ENCODE data around the gene STXBP2.
"Not testable (repeated sequence)": the region's sequence is repeated elsewhere in the genome, so short reads cannot be mapped to it uniquely, and the experiment has no call there.

The STXBP2 gene

DNA sequence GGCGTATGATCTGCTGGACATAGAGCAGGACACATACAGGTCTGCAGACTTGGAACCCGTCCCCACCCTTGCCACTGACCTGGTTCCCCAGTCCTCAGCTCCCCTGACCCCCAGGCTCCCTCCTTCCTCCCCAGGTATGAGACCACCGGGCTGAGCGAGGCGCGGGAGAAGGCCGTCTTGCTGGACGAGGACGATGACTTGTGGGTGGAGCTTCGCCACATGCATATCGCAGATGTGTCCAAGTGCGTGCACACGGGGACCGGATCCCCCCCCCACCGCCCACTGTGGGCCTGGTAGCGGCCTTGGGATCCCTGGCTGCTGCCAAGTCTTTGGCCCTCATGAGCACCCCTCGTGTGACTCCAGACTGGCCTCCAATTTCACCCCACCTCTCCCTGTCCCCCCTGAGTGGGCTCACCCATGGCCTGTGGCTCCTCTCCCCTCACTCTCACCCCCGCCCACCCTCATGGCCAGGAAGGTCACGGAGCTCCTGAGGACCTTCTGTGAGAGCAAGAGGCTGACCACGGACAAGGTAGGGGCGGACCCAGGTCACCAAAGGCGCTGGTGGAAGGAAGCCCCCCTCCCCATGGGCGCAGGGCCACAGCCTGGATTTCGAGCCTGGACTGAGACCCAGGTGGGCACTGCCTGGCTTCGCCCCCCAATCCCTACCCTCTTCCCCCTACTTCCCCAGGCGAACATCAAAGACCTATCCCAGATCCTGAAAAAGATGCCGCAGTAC is 5.6 kb downstream of the STXBP2 start:
- DNase-seq = no peak

DNA sequence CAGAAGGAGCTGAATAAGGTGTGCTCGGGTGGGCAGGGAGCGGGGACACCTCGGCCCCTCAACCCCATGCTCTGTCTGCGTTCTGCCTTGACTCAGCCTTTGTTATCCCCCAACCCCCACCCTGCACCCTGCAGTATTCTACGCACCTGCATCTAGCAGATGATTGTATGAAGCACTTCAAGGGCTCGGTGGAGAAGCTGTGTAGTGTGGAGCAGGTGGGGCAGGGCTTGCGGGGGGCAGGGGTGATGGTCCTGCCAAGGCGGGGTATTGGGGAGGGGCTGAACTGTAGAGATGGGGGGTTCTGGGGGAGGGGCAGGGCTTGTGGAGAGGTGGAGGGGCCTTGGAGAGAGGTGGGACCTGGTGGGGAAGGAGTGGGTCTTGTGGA is 6.1 kb downstream of the STXBP2 start:
- Histone ChIP-seq H3K4me3 (ENCODE audit: insufficient read depth, low read depth, low read length, poor library complexity, severe bottlenecking) (no peak overlapping the region), H3K27me3 (replicated peaks; ENCODE audit: control insufficient read depth, insufficient read depth, low read length, poor library complexity, severe bottlenecking) (no peaks in the 10 kb centered on the region), H3K4me1 (ENCODE audit: control insufficient read depth, insufficient read depth, low read length, poor library complexity, severe bottlenecking) (peaks cover 7% of the 10 kb centered on the region), H3K9me3 (ENCODE audit: control insufficient read depth, low read length) (no peaks in the 10 kb centered on the region), H3K27ac (ENCODE audit: insufficient read depth, low read length, poor library complexity, severe bottlenecking) (no peak overlapping the region), H3K36me3 (ENCODE audit: control insufficient read depth, insufficient read depth, low read length) (peaks cover 23% of the 10 kb centered on the region)
- DNase-seq = no peak

More for the DNA sequence above, 5.6 kb downstream of the STXBP2 start:
- Histone ChIP-seq H3K36me3 (ENCODE audit: control insufficient read depth, insufficient read depth, low read length) (peaks cover 23% of the 10 kb centered on the region), H3K4me3 (ENCODE audit: insufficient read depth, low read depth, low read length, poor library complexity, severe bottlenecking) (no peak overlapping the region), H3K4me1 (ENCODE audit: control insufficient read depth, insufficient read depth, low read length, poor library complexity, severe bottlenecking) (peaks cover 13% of the 10 kb centered on the region), H3K27ac (ENCODE audit: insufficient read depth, low read length, poor library complexity, severe bottlenecking) (no peak overlapping the region), H3K27me3 (replicated peaks; ENCODE audit: control insufficient read depth, insufficient read depth, low read length, poor library complexity, severe bottlenecking) (no peaks in the 10 kb centered on the region), H3K9me3 (ENCODE audit: control insufficient read depth, low read length) (no peaks in the 10 kb centered on the region)

DNA sequence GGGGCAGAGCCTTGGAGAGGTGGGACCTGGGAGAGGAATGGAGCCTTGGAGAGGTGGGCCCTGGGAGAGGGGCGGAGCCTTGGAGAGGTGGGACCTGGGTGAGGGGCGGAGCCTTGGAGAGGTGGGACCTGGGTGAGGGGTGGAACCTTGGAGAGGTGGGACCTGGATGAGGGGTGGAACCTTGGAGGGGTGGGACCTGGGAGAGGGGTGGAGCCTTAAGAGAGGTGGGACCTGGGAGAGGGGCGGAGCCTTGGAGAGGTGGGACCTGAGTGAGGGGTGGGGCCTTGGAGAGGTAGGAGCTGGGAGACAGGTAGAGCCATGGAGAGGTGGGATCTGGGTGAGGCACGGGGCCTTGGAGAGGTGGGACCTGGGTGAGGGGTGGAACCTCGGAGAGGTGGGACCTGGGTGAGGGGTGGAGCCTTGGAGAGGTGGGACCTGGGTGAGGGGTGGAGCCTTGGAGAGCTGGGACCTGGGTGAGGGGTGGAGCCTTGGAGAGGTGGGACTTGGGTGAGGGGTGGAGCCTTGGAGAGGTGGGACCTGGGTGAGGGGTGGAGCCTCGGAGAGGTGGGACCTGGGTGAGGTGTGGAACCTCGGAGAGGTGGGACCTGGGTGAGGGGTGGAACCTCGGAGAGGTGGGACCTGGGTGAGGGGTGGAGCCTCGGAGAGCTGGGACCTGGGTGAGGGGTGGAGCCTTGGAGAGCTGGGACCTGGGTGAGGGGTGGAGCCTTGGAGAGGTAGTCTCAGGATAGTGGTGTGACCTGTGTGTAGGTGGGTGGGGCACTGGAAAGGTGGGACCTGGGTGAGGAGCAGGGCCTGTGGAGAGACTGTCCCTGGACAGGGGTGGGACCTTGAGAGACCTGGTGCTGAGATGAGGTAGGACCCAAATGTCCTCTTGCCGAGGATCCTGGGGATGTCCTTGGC is 7.0 kb downstream of the STXBP2 start:
- peaks cover 23% of the 10 kb centered on the region for H3K36me3 ChIP-seq (ENCODE audit: control insufficient read depth, insufficient read depth, low read length)

DNA sequence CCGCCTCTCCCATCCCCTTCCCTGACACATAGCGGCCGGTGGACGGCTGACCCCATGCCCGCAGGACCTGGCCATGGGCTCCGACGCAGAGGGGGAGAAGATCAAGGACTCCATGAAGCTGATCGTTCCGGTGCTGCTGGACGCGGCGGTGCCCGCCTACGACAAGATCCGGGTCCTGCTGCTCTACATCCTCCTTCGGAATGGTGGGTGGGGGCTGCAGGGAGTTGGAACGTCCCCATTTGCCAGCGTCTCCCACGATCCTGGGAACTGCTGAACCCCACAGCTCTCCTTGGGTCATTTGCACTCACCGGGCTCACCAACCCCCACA is 7.6 kb downstream of the STXBP2 start:
- no peak overlapping the region for H3K27ac ChIP-seq (ENCODE audit: insufficient read depth, low read length, poor library complexity, severe bottlenecking)
- no peak for DNase-seq
- peaks cover 23% of the 10 kb centered on the region for H3K36me3 ChIP-seq (ENCODE audit: control insufficient read depth, insufficient read depth, low read length)
- H3K4me3 ChIP-seq (ENCODE audit: insufficient read depth, low read depth, low read length, poor library complexity, severe bottlenecking) = no peak overlapping the region
- H3K27me3 ChIP-seq (replicated peaks; ENCODE audit: control insufficient read depth, insufficient read depth, low read length, poor library complexity, severe bottlenecking) = no peaks in the 10 kb centered on the region
- H3K9me3 ChIP-seq (ENCODE audit: control insufficient read depth, low read length) = no peaks in the 10 kb centered on the region
- H3K4me1 ChIP-seq (ENCODE audit: control insufficient read depth, insufficient read depth, low read length, poor library complexity, severe bottlenecking) = no peaks in the 10 kb centered on the region

More for the DNA sequence above, 7.0 kb downstream of the STXBP2 start:
- not testable (repeated sequence) for H3K27ac ChIP-seq (ENCODE audit: insufficient read depth, low read length, poor library complexity, severe bottlenecking); H3K4me1 ChIP-seq (ENCODE audit: control insufficient read depth, insufficient read depth, low read length, poor library complexity, severe bottlenecking); H3K27me3 ChIP-seq (replicated peaks; ENCODE audit: control insufficient read depth, insufficient read depth, low read length, poor library complexity, severe bottlenecking); H3K4me3 ChIP-seq (ENCODE audit: insufficient read depth, low read depth, low read length, poor library complexity, severe bottlenecking); H3K9me3 ChIP-seq (ENCODE audit: control insufficient read depth, low read length); DNase-seq

DNA sequence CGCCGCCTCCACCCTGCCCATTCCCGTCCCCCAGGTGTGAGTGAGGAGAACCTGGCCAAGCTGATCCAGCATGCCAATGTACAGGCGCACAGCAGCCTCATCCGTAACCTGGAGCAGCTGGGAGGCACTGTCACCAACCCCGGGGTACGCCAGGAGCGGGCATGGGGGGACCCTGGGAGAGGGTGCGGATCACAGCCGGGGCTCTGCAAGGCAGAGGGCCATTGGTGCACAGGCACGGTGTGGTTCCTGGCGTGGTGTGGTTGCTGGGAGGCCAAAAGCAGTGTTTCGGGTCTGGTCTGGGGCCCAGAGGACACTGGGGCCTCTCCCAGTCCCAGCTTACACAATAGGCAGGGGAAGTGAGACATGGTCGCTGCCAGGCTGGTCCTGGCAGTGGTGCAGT is 8.3 kb downstream of the STXBP2 start:
- no peaks in the 10 kb centered on the region for H3K4me1 ChIP-seq (ENCODE audit: control insufficient read depth, insufficient read depth, low read length, poor library complexity, severe bottlenecking)
- no peak for DNase-seq
- H3K9me3 ChIP-seq (ENCODE audit: control insufficient read depth, low read length) = no peaks in the 10 kb centered on the region
- no peak overlapping the region for H3K27ac ChIP-seq (ENCODE audit: insufficient read depth, low read length, poor library complexity, severe bottlenecking)
- no peaks in the 10 kb centered on the region for H3K27me3 ChIP-seq (replicated peaks; ENCODE audit: control insufficient read depth, insufficient read depth, low read length, poor library complexity, severe bottlenecking)
- H3K36me3 ChIP-seq (ENCODE audit: control insufficient read depth, insufficient read depth, low read length) = peaks cover 23% of the 10 kb centered on the region
- H3K4me3 ChIP-seq (ENCODE audit: insufficient read depth, low read depth, low read length, poor library complexity, severe bottlenecking) = no peak overlapping the region

GRCh38 chr19:7645656-7646425 is 8.9 kb downstream of the STXBP2 start:
- no peak overlapping the region for H3K27ac ChIP-seq (ENCODE audit: insufficient read depth, low read length, poor library complexity, severe bottlenecking)
- H3K4me1 ChIP-seq (ENCODE audit: control insufficient read depth, insufficient read depth, low read length, poor library complexity, severe bottlenecking) = no peaks in the 10 kb centered on the region
- peaks cover 19% of the 10 kb centered on the region for H3K36me3 ChIP-seq (ENCODE audit: control insufficient read depth, insufficient read depth, low read length)
- no peaks in the 10 kb centered on the region for H3K9me3 ChIP-seq (ENCODE audit: control insufficient read depth, low read length)
- no peak overlapping the region for H3K4me3 ChIP-seq (ENCODE audit: insufficient read depth, low read depth, low read length, poor library complexity, severe bottlenecking)
- no peak for DNase-seq
- no peaks in the 10 kb centered on the region for H3K27me3 ChIP-seq (replicated peaks; ENCODE audit: control insufficient read depth, insufficient read depth, low read length, poor library complexity, severe bottlenecking)

- Histone ChIP-seq H3K36me3 (ENCODE audit: control insufficient read depth, insufficient read depth, low read length) (peaks cover 19% of the 10 kb centered on the region), H3K4me1 (ENCODE audit: control insufficient read depth, insufficient read depth, low read length, poor library complexity, severe bottlenecking) (no peaks in the 10 kb centered on the region), H3K4me3 (ENCODE audit: insufficient read depth, low read depth, low read length, poor library complexity, severe bottlenecking) (no peak overlapping the region), H3K27me3 (replicated peaks; ENCODE audit: control insufficient read depth, insufficient read depth, low read length, poor library complexity, severe bottlenecking) (no peaks in the 10 kb centered on the region), H3K9me3 (ENCODE audit: control insufficient read depth, low read length) (no peaks in the 10 kb centered on the region), H3K27ac (ENCODE audit: insufficient read depth, low read length, poor library complexity, severe bottlenecking) (no peak overlapping the region)
- DNase-seq = no peak
Observed at GRCh38 chr19:7646426-7646700, 9.5 kb downstream of the STXBP2 start.

DNA sequence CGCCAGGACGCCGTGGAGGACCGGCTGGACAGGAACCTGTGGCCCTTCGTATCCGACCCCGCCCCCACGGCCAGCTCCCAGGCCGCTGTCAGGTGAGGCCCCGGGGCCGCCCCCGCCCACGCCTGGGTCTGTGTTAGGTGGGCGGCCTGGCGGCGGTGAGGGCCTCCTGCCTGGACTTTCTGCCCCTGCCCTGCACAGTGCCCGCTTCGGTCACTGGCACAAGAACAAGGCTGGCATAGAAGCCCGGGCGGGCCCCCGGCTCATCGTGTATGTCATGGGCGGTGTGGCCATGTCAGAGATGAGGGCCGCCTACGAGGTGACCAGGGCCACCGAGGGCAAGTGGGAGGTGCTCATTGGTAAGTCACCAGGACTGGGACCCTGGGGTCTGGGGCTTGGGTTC is 10.2 kb downstream of the STXBP2 start:
- DNase-seq = no peak
- Histone ChIP-seq H3K9me3 (ENCODE audit: control insufficient read depth, low read length) (no peaks in the 10 kb centered on the region), H3K4me1 (ENCODE audit: control insufficient read depth, insufficient read depth, low read length, poor library complexity, severe bottlenecking) (peaks cover 4% of the 10 kb centered on the region), H3K27me3 (replicated peaks; ENCODE audit: control insufficient read depth, insufficient read depth, low read length, poor library complexity, severe bottlenecking) (no peaks in the 10 kb centered on the region), H3K36me3 (ENCODE audit: control insufficient read depth, insufficient read depth, low read length) (peaks cover 14% of the 10 kb centered on the region), H3K27ac (ENCODE audit: insufficient read depth, low read length, poor library complexity, severe bottlenecking) (no peak overlapping the region), H3K4me3 (ENCODE audit: insufficient read depth, low read depth, low read length, poor library complexity, severe bottlenecking) (no peak overlapping the region)

DNA sequence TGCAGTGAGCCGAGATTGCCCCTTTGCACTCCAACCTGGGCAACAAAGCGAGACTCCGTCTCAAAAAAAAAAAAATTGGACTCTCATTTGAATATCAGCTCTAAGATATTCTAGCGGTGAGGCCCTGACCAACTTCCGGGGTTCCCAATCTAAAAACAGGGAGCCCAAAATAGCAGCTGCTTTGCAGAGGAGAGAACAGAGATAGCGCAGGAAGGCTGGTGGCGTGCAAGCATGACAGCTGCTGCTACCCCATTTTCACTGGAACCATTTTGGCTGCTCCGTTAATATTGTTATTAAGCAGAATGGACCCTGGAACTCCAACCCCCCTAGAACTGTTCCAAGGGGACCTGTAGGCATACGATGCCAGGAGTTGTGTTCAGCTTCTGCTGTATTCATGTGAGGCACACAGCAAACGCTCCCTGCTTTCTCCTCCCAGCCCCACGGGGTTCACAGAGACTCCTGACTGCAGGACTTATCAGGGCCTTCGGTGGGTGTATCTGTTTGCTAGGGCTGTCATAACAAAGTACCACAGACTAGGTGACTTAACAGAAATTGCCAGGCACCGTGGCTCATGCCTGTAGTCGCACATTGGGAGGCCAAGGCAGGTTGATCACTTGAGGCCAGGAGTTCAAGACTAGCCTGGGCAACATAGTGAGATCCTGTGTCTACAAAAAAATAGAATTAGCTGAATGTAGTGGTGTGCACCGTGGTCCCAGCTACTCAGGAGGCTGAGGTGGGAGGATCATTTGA is 11.5 kb downstream of the STXBP2 start:
- H3K4me1 ChIP-seq (ENCODE audit: control insufficient read depth, insufficient read depth, low read length, poor library complexity, severe bottlenecking) = peaks cover 4% of the 10 kb centered on the region

More for the DNA sequence above, 11.5 kb downstream of the STXBP2 start:
- Histone ChIP-seq H3K27me3 (replicated peaks; ENCODE audit: control insufficient read depth, insufficient read depth, low read length, poor library complexity, severe bottlenecking) (no peaks in the 10 kb centered on the region), H3K9me3 (ENCODE audit: control insufficient read depth, low read length) (no peaks in the 10 kb centered on the region), H3K4me3 (ENCODE audit: insufficient read depth, low read depth, low read length, poor library complexity, severe bottlenecking) (no peak overlapping the region), H3K27ac (ENCODE audit: insufficient read depth, low read length, poor library complexity, severe bottlenecking) (no peak overlapping the region), H3K36me3 (ENCODE audit: control insufficient read depth, insufficient read depth, low read length) (peaks cover 7% of the 10 kb centered on the region)
- DNase-seq = no peak
